ENCODE measurements around the gene TMEM150C.

TMEM150C gene

DNA sequence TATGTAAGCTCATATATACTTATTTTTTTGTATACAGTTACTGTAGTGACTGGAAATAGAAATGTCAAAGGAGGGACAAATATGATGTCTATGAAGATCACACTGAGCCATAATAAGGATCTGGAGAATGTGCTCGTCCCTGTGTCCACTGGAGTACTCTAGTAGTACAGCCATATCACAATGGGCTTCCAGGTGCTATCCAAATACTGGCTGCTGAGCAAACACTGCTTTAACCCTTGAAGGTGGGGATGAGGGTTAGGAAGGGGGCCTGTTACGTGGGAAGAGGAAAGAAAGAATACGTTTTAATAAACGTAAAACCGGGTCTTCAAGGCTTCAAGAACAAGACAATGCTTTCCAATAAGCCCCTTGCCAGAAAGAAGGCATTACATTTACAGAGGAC is 29.8 kb upstream of the TMEM150C start:
- TF ChIP-seq MYC (IDR thresholded peaks at IDR 0.05; ENCODE audit: low read depth, low read length) (no peak), POLR2A (IDR thresholded peaks at IDR 0.05; ENCODE audit: extremely low read depth, insufficient read length) (no peak)
- TF ChIP-seq, protein P1, sequence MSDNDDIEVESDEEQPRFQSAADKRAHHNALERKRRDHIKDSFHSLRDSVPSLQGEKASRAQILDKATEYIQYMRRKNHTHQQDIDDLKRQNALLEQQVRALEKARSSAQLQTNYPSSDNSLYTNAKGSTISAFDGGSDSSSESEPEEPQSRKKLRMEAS (IDR thresholded peaks at IDR 0.05; ENCODE audit: low read depth, low read length) = no peak
- TF ChIP-seq, protein P2, sequence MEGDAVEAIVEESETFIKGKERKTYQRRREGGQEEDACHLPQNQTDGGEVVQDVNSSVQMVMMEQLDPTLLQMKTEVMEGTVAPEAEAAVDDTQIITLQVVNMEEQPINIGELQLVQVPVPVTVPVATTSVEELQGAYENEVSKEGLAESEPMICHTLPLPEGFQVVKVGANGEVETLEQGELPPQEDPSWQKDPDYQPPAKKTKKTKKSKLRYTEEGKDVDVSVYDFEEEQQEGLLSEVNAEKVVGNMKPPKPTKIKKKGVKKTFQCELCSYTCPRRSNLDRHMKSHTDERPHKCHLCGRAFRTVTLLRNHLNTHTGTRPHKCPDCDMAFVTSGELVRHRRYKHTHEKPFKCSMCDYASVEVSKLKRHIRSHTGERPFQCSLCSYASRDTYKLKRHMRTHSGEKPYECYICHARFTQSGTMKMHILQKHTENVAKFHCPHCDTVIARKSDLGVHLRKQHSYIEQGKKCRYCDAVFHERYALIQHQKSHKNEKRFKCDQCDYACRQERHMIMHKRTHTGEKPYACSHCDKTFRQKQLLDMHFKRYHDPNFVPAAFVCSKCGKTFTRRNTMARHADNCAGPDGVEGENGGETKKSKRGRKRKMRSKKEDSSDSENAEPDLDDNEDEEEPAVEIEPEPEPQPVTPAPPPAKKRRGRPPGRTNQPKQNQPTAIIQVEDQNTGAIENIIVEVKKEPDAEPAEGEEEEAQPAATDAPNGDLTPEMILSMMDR (IDR thresholded peaks at IDR 0.05; ENCODE audit: low read depth, low read length) = no peak
- DNase-seq (ENCODE audit: low read depth) = no peak
- H3K4me3 ChIP-seq (ENCODE audit: low read depth, low read length) = no peak overlapping the region

DNA sequence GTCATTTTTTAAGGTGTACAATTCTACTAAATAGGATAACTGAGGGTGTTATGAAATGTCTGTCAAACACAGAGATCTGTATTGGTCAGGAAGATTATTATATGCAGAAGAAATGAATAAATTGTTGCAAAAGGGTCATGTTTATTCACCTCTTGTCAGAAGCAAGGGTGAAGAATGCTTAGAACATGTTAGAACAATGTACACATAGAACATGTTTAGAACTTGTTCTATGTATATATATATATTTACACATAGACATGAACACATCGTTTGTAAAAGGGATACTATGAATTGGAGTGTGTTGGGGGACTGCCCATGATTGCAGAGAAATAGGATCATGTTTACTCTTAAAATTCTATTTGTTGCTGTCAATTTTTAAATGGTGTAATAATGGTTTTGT is 28.0 kb upstream of the TMEM150C start:
- no peak for DNase-seq (ENCODE audit: low read depth)
- TF ChIP-seq, protein P2 (IDR thresholded peaks at IDR 0.05; ENCODE audit: low read depth, low read length) = no peak
- TF ChIP-seq POLR2A (IDR thresholded peaks at IDR 0.05; ENCODE audit: extremely low read depth, insufficient read length) (no peak), MYC (IDR thresholded peaks at IDR 0.05; ENCODE audit: low read depth, low read length) (no peak)
- TF ChIP-seq, protein P1 (IDR thresholded peaks at IDR 0.05; ENCODE audit: low read depth, low read length) = no peak

DNA sequence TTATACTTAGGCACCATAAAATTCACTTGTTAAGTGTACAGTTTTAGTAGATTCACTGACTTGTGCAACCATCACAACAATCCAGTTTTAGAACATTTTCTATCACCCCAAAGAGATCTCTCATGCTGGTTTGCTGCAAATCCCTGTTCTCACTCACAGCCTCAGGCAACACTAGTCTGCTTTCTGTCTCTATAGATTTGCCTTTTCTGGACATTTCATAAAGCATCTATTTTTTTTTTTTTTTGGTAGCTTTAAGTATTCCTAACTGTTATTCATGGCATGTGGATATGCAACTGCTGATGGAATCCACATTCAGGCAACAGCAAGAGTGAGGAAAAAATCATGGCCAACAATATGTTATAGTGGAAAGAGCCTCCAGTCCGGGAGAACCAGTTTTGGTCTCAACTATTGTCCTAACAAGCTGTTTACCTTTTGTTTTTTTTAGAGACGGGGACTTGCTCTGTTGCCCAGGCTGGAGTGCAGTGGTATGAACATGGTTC is 27.0 kb upstream of the TMEM150C start:
- no peak for TF ChIP-seq POLR2A (IDR thresholded peaks at IDR 0.05; ENCODE audit: extremely low read depth, insufficient read length)
- TF ChIP-seq, protein P1 (IDR thresholded peaks at IDR 0.05; ENCODE audit: low read depth, low read length) = no peak
- TF ChIP-seq, protein P2 (IDR thresholded peaks at IDR 0.05; ENCODE audit: low read depth, low read length) = no peak
- DNase-seq (ENCODE audit: low read depth) = no peak
- no peak overlapping the region for H3K4me3 ChIP-seq (ENCODE audit: low read depth, low read length)

More for the DNA sequence above, 28.0 kb upstream of the TMEM150C start:
- H3K4me3 ChIP-seq (ENCODE audit: low read depth, low read length) = no peak overlapping the region

DNA sequence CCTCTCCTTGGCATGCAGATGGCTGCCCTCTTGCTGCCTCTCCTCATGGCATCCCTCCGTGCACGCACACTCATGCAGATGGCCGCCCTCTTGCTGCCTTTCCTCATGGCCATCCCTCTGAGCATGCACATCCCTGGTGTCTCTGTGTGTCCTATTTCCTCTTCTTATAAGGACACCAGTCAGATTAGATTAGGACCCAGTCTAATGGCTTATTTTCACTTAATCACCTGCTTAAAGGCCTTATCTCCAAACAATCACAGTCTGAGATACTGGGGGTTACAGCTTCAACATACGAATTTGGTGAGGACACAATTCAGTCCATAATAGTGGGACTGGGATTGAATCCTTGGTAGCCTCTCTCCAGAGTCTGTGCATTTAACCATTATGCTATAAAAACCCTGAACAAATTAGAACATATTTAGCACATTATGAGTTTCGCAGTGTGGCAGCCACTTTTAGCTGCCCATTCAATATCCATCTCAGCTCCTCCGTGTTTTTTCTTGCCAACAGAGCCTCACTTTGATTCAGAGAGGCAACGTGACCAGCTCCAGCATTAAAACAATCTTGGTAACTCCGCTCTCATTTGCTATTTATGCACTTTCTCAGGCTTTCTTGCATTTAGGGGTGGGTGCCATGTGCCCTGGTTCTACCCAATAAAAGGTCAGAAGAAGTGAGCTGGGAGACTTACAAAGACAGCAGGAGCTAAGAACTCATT is 26.2 kb upstream of the TMEM150C start:
- no peak for TF ChIP-seq POLR2A (IDR thresholded peaks at IDR 0.05; ENCODE audit: extremely low read depth, insufficient read length)
- TF ChIP-seq, protein P1 (IDR thresholded peaks at IDR 0.05; ENCODE audit: low read depth, low read length) = no peak
- no peak for TF ChIP-seq MYC (IDR thresholded peaks at IDR 0.05; ENCODE audit: low read depth, low read length)
- TF ChIP-seq, protein P2 (IDR thresholded peaks at IDR 0.05; ENCODE audit: low read depth, low read length) = no peak
- no peak overlapping the region for H3K4me3 ChIP-seq (ENCODE audit: low read depth, low read length)
- DNase-seq (ENCODE audit: low read depth) = no peak

DNA sequence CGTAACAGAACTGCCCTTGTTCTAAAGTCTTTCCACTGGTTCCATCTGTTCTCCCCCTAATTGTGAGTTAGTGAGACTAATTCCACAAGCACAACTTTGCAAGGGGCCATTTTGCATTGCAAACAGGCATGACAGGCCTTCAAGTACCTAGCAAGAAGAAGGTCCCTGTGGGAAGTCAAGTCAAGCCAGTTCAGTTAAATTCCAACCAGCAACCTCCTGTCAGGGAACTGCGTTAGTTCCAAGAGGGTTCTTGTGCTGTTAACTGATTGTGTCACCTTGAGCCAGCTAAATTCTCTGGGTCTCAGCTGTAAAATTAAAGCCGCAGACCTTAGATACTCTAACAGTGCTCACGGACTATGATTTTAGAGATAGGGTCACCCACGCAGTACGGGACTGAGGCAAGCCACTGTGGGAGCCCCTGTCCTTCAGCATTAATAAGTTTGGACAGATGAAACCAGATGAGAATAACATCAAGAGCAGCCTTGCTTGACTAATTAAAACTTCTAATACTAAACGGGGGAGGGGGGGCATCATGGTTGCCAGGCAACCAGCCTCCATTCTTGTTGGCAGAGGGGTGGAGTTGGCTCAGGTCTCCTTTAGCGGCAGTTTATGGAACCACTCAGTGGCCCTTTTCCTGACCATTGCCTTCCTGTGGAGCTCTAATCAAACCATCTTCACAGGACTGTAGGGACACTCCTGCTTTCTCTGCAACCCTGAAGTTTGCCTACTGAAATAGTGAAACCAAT is 24.1 kb upstream of the TMEM150C start:
- no peak for TF ChIP-seq POLR2A (IDR thresholded peaks at IDR 0.05; ENCODE audit: extremely low read depth, insufficient read length)
- no peak for TF ChIP-seq MYC (IDR thresholded peaks at IDR 0.05; ENCODE audit: low read depth, low read length)
- TF ChIP-seq, protein P1 (IDR thresholded peaks at IDR 0.05; ENCODE audit: low read depth, low read length) = no peak
- TF ChIP-seq, protein P2 (IDR thresholded peaks at IDR 0.05; ENCODE audit: low read depth, low read length) = no peak
- DNase-seq (ENCODE audit: low read depth) = no peak
- no peak overlapping the region for H3K4me3 ChIP-seq (ENCODE audit: low read depth, low read length)

Measured in NB4 (cell line).